Aorta (tissue), 4 donors: ENCODE measurements around the gene TRMT44. TPM values are rescaled to one million over a fixed set of nuclear protein-coding genes. Genes with fewer than 3 reads are reported as not detected.

ENCODE experiments used
- polyA plus RNA-seq, 2 donors: library from polyadenylated mRNA; stranded (reverse); fragments of 200-250 nt; gene quantifications; one replicate each; pipeline ENCODE4 v1.2.3, GENCODE V29; 2013
- total RNA-seq, 2 donors: library from RNA; stranded (reverse); fragmentation: NEBNext Ultra II Directional; extraction: Animal tissue kit (Norgen Biotek cat#: 25700); gene quantifications; one replicate each; pipeline ENCODE4 v1.2.1, GENCODE V29; 2021
- donor health status: healthy with polysubstance abuse.
- donor health status: Bipolar disorder and iron deficiency.
- donor health status: DM: no; HTN: no; CAD: no.
- donor health status: DM: yes; HTN: yes; CAD: no.

TRMT44 gene
- total and polyA plus RNA-seq, 4 donors, result 6.1 to 23.1 (median 14.2) TPM

Other genes starting within 250 kb of the TRMT44 start
- 10 to 100 TPM; 34.4 to 58.9 TPM for gene SH3TC1, start 241.5 kb upstream of the TRMT44 start, total RNA-seq
- gene SH3TC1, start 241.5 kb upstream of the TRMT44 start, polyA plus RNA-seq, result 1 to 10 TPM; 3.4 to 9.0 TPM
- 100 to 1,000 TPM in 1 of 2 donors, 10 to 100 TPM in 1; 31.8 to 129 TPM for gene HTRA3, start 171.0 kb upstream of the TRMT44 start, total RNA-seq
- 1 to 10 TPM; 1.1 to 5.2 TPM for gene HTRA3, start 171.0 kb upstream of the TRMT44 start, polyA plus RNA-seq
- gene ACOX3, start 54 bp upstream of the TRMT44 start, total RNA-seq, result 10 to 100 TPM; 37.6 to 43.7 TPM
- 10 to 100 TPM; 26.3 to 33.6 TPM for gene ACOX3, start 54 bp upstream of the TRMT44 start, polyA plus RNA-seq
- gene GPR78, start 139.6 kb downstream of the TRMT44 start, total RNA-seq, result under 1 TPM in 1 of 2 donors, not detected in 1; 0.48 TPM
- gene GPR78, start 139.6 kb downstream of the TRMT44 start, polyA plus RNA-seq, result not detected
- 1 to 10 TPM; 3.8 to 10.0 TPM for gene CPZ, start 152.0 kb downstream of the TRMT44 start, total RNA-seq
- under 1 TPM; 0.13 to 0.82 TPM for gene CPZ, start 152.0 kb downstream of the TRMT44 start, polyA plus RNA-seq